Fibroblast of mammary gland (primary cell): ENCODE data around the gene FCRL6.

Experiments used
- DNase-seq: peaks from one replicate; pipeline ENCODE4 v3.0.0-alpha.2; 2010; ENCODE audit warnings: low read depth
- H3K4me3 ChIP-seq: 2 replicates; pipeline ENCODE4 v1.5.1; 2011; ENCODE audit warnings: low read depth, mild to moderate bottlenecking, low read length, moderate library complexity; ENCODE audit not compliant: control insufficient read depth
- TF ChIP-seq, protein P1 (sequence below): conservative IDR thresholded peaks from 2 replicates; pipeline ENCODE4 v1.5.1; 2011; ENCODE audit warnings: low read depth, low read length, inconsistent platforms; ENCODE audit not compliant: control insufficient read depth, insufficient read depth

FCRL6 gene

GRCh38 chr1:159815926-159816325 lies 13.8 kb downstream of the FCRL6 start:
- TF ChIP-seq, protein P1, sequence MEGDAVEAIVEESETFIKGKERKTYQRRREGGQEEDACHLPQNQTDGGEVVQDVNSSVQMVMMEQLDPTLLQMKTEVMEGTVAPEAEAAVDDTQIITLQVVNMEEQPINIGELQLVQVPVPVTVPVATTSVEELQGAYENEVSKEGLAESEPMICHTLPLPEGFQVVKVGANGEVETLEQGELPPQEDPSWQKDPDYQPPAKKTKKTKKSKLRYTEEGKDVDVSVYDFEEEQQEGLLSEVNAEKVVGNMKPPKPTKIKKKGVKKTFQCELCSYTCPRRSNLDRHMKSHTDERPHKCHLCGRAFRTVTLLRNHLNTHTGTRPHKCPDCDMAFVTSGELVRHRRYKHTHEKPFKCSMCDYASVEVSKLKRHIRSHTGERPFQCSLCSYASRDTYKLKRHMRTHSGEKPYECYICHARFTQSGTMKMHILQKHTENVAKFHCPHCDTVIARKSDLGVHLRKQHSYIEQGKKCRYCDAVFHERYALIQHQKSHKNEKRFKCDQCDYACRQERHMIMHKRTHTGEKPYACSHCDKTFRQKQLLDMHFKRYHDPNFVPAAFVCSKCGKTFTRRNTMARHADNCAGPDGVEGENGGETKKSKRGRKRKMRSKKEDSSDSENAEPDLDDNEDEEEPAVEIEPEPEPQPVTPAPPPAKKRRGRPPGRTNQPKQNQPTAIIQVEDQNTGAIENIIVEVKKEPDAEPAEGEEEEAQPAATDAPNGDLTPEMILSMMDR, result no peak
- DNase-seq, result no peak
- H3K4me3 ChIP-seq, result no peak overlapping the region

- TF ChIP-seq, protein P1, result no peak
- DNase-seq, result peak; percentile 63
- no peak overlapping the region for H3K4me3 ChIP-seq
Measured at GRCh38 chr1:159817276-159818041, 15.3 kb downstream of the FCRL6 start.

GRCh38 chr1:159821171-159821867 lies 19.2 kb downstream of the FCRL6 start:
- TF ChIP-seq, protein P1, result no peak
- H3K4me3 ChIP-seq, result no peak overlapping the region
- DNase-seq, result no peak

- TF ChIP-seq, protein P1, result no peak
- no peak for DNase-seq
- no peak overlapping the region for H3K4me3 ChIP-seq
Measured at GRCh38 chr1:159823406-159823805, 21.2 kb downstream of the FCRL6 start.

- TF ChIP-seq, protein P1, result no peak
- DNase-seq, result no peak
- no peak overlapping the region for H3K4me3 ChIP-seq
Measured at GRCh38 chr1:159825564-159825963, 23.4 kb downstream of the FCRL6 start.

- H3K4me3 ChIP-seq, result no peak within 1 kb of the TSS
- peak; percentile 25 for DNase-seq
- TF ChIP-seq, protein P1, result no peak
Measured at GRCh38 chr1:159826441-159827101, 24.4 kb downstream of the FCRL6 start, which contains the start of gene SLAMF8. TSS of gene SLAMF8 (plus strand) at chr1:159826873. CDS start at chr1:159826899, 26 bp downstream.
